NCI-H2107 (cell line): Measurements from ENCODE around the gene PCDHGA11.
"Not testable (repeated sequence)": the region's sequence is repeated elsewhere in the genome, so short reads cannot be mapped to it uniquely, and the experiment has no call there.

ENCODE experiments used
- DNase-seq: peaks from one replicate; lab custom pipeline; 2025; lab: John Stamatoyannopoulos, UW

PCDHGA11 gene

GRCh38 chr5:141431286-141431685 lies 10.4 kb downstream of the PCDHGA11 start:
- no peak for DNase-seq

DNA sequence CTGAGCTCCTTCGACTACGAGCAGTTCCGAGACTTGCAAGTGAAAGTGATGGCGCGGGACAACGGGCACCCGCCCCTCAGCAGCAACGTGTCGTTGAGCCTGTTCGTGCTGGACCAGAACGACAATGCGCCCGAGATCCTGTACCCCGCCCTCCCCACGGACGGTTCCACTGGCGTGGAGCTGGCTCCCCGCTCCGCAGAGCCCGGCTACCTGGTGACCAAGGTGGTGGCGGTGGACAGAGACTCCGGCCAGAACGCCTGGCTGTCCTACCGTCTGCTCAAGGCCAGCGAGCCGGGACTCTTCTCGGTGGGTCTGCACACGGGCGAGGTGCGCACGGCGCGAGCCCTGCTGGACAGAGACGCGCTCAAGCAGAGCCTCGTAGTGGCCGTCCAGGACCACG lies 11.5 kb downstream of the PCDHGA11 start:
- DNase-seq, result not testable (repeated sequence)

GRCh38 chr5:141432726-141433125 lies 11.9 kb downstream of the PCDHGA11 start:
- not testable (repeated sequence) for DNase-seq

DNA sequence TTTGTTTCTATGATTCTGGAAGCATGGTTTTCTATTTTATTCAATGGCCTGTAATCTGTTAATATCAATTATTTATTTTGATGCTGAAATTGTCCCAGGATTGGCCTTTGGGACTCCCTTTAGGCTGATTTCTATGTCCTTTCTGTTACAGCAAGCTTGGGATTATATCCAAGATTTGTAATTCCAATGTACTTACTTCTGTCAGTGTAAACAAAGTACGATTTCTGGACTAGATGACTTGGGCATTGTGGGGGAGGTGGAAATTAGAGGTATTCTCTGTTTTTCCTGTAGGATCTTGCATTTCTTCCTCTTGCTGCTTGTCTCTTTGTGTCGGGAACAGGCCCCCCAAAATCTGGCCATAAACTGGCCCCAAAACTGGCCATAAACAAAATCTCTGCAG lies 13.2 kb downstream of the PCDHGA11 start:
- DNase-seq, result no peak

DNA sequence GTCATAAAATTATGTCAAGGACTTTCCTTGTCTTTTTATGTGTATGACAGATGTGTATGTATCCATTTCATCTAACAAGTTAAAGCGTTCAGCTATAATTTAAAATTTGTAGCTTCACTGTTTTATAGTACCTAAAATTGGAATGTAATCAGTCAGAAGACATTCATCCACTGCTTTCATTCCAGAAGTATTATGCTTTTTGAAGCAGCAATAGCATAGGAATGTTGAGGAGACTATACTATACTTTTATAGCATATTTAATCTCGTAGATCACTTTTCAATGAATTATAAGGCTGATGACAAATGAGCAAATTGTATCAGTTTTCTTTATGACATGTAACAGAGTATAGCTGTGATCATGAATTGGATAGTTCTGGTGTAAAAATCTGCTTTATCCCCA lies 16.4 kb downstream of the PCDHGA11 start:
- DNase-seq, result no peak

DNA sequence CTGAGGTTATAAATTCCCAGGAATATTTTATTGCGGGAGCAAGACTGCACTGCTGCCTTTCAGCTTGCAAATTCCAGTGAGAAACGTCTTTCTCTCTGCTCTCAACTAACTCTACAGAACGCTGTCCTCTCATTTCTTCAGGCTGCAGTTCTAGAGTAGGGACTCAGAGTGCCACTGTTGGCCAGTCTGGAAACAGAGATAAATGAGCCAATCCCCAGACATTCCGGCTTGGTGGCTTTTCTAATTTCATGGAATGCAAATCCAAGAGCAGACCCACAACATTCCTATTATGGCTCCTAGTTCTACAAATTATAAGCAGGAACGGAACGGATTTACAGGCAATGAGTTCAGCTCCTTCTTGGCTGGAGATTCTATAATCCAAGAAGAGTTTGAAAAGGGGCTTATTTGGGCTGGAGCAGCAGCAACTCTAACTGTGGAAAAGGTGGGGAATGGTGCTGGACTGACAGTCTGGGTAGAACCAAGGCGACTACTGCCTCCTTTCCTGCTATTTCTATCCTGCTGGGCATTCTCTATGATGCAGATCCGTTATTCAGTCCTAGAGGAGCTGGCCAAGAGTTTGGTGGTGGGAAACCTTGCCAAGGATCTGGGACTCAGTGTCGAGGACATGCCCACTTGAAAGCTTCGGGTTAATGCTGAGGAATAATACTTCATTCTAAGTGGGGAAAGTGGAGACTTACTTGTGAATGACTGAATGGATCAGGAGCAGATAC lies 18.7 kb downstream of the PCDHGA11 start:
- no peak for DNase-seq

GRCh38 chr5:141440341-141440740 lies 19.5 kb downstream of the PCDHGA11 start:
- no peak for DNase-seq

DNA sequence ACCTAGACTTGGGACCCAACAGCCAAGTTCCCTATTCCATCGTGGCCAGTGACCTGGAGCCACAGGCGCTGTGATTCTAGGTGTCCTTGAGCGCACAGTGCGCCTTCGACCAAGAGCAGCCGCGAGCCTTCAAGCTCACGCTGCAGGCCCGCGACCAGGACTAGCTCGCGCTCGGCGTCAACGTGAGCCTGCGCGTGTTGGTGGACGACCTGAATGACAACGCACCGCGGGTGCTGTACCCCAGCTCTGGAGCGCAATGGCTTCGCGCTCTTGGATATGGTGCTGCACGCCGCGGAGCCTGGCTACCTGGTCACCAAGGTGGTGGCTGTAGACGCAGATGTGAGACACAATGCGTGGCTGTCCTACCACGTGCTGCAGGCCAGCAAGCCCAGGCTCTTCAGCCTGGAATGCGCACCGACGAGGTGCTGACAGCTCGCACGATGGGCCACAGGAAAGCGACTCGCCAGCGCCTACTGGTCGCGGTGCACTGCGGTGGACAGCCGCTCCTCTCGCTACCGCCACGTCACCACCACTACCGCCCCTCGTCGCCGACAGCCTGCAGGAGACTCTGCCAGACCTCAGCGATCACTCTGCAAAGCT lies 20.8 kb downstream of the PCDHGA11 start:
- DNase-seq, result no peak

GRCh38 chr5:141465351-141465750 lies 44.5 kb downstream of the PCDHGA11 start:
- DNase-seq, result no peak
